GM18505 (cell line): ENCODE results near the gene IL12RB1.
"Not testable (repeated sequence)": the region's sequence is repeated elsewhere in the genome, so short reads cannot be mapped to it uniquely, and the experiment has no call there.

ENCODE experiments used
- ATAC-seq: cut with Tn5 transposase; IDR thresholded peaks from one replicate; pipeline ENCODE4 v1.9.1; 2021; ENCODE audit not compliant: unreplicated experiment
- POLR2A ChIP-seq: IDR thresholded peaks from 4 replicates; pipeline ENCODE4 v1.6.1; 2011; ENCODE audit warnings: borderline replicate concordance; ENCODE audit not compliant: insufficient read depth, insufficient read length; ENCODE audit errors: extremely low read depth

IL12RB1 gene

GRCh38 chr19:18059902-18060301, 26.8 kb downstream of the IL12RB1 start:
- no peak for ATAC-seq
- TF ChIP-seq POLR2A = no peak

- ATAC-seq = no peak
- no peak for TF ChIP-seq POLR2A
Observed at GRCh38 chr19:18059297-18059696, 27.4 kb downstream of the IL12RB1 start.

- no peak for TF ChIP-seq POLR2A
- no peak for ATAC-seq
Observed at GRCh38 chr19:18058208-18059009, 28.3 kb downstream of the IL12RB1 start.

GRCh38 chr19:18057557-18057956, 29.2 kb downstream of the IL12RB1 start:
- no peak for TF ChIP-seq POLR2A
- ATAC-seq = no peak

GRCh38 chr19:18055967-18056366, 30.8 kb downstream of the IL12RB1 start:
- TF ChIP-seq POLR2A = no peak
- ATAC-seq = no peak

- no peak for TF ChIP-seq POLR2A
Observed at GRCh38 chr19:18053576-18054219, 33.0 kb downstream of the IL12RB1 start.

GRCh38 chr19:18051887-18052286, 34.8 kb downstream of the IL12RB1 start:
- ATAC-seq = no peak
- no peak for TF ChIP-seq POLR2A

More at GRCh38 chr19:18053576-18054219, 33.0 kb downstream of the IL12RB1 start:
- ATAC-seq = no peak

- no peak for ATAC-seq
- TF ChIP-seq POLR2A = no peak
Observed at GRCh38 chr19:18049385-18049784, 37.3 kb downstream of the IL12RB1 start.

- no peak for TF ChIP-seq POLR2A
- no peak for ATAC-seq
Observed at GRCh38 chr19:18046059-18046718, 40.5 kb downstream of the IL12RB1 start.

- peak; percentile 10 for ATAC-seq
- no peak for TF ChIP-seq POLR2A
Observed at GRCh38 chr19:18045307-18046050, 41.3 kb downstream of the IL12RB1 start.

GRCh38 chr19:18044825-18045304, 41.9 kb downstream of the IL12RB1 start:
- peak; percentile 83 for ATAC-seq
- no peak for TF ChIP-seq POLR2A

- no peak for TF ChIP-seq POLR2A
- ATAC-seq = no peak
Observed at GRCh38 chr19:18043676-18044075, 43.1 kb downstream of the IL12RB1 start.

GRCh38 chr19:18041054-18041453, 45.7 kb downstream of the IL12RB1 start:
- no peak for TF ChIP-seq POLR2A

GRCh38 chr19:18032102-18032501, 54.6 kb downstream of the IL12RB1 start:
- ATAC-seq = not testable (repeated sequence)

More at GRCh38 chr19:18041054-18041453, 45.7 kb downstream of the IL12RB1 start:
- ATAC-seq = no peak

GRCh38 chr19:18031401-18031800, 55.3 kb downstream of the IL12RB1 start:
- not testable (repeated sequence) for ATAC-seq
